TTC549 (cell line): ENCODE results near the gene ARHGEF25.
"Not testable (repeated sequence)": the region's sequence is repeated elsewhere in the genome, so short reads cannot be mapped to it uniquely, and the experiment has no call there.

ENCODE experiments used
- FAIRE-seq: peaks from 2 replicates; lab custom pipeline; 2012; peaks lifted over from hg19 to GRCh38; lab: Jason Lieb, UNC

ARHGEF25 gene

GRCh38 chr12:57586128-57586527, 25.1 kb upstream of the ARHGEF25 start:
- FAIRE-seq, result no peak

GRCh38 chr12:57586832-57587429, 24.3 kb upstream of the ARHGEF25 start:
- FAIRE-seq, result no peak

GRCh38 chr12:57588951-57589610, 22.2 kb upstream of the ARHGEF25 start:
- not testable (repeated sequence) for FAIRE-seq

- FAIRE-seq, result no peak
Observed at GRCh38 chr12:57590479-57590863, 20.8 kb upstream of the ARHGEF25 start.

DNA sequence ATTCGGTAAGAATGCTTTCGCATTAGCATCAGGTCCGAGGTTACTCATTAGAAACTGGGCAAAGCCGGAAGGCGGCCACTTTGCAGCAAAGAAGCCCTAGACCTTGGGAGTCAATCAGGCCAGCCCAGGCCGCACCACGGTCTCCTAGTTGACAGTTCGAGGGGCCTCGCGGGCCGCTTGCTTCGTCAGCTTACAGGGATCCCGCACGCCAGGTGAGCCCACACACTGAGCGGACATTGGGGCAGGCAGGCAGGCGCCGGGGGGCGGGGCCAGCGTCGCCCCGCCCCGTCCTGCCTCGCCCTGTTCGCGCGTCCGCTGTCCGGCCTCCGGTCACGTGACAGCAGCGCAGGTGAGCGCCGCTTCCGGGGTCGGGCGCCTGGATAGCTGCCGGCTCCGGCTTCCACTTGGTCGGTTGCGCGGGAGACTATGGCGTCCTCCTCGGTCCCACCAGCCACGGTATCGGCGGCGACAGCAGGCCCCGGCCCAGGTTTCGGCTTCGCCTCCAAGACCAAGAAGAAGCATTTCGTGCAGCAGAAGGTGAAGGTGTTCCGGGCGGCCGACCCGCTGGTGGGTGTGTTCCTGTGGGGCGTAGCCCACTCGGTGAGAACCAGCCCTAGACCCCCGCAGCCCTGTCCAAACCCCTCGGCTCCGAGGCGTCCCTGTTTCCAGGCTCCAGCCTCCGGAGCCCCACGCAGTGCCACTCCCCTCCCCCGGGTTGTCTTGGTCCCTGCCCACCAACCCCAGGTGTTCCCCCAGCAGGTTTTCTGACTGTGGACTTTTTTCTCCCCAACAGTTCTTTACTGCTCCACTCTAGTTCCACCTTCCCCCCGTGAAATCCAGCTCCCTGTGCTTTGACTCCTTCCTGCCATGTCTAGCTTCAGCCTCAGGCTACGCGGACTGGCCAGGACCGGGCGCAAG, 20.1 kb upstream of the ARHGEF25 start, which contains the start of gene PIP4K2C:
Gene PIP4K2C, plus strand, starts transcription at position 329 of the 918 bp plus-strand sequence. Its CDS starts 98 bp downstream, at position 427.
- FAIRE-seq, result no peak

GRCh38 chr12:57591782-57592325, 19.4 kb upstream of the ARHGEF25 start:
- no peak for FAIRE-seq

GRCh38 chr12:57592551-57593165, 18.6 kb upstream of the ARHGEF25 start:
- FAIRE-seq, result no peak

GRCh38 chr12:57593187-57593586, 18.0 kb upstream of the ARHGEF25 start:
- FAIRE-seq, result no peak

- FAIRE-seq, result no peak
Observed at GRCh38 chr12:57600395-57600794, 10.8 kb upstream of the ARHGEF25 start.

GRCh38 chr12:57602544-57602943, 8.7 kb upstream of the ARHGEF25 start:
- no peak for FAIRE-seq

GRCh38 chr12:57603324-57603723, 7.9 kb upstream of the ARHGEF25 start:
- FAIRE-seq, result no peak

DNA sequence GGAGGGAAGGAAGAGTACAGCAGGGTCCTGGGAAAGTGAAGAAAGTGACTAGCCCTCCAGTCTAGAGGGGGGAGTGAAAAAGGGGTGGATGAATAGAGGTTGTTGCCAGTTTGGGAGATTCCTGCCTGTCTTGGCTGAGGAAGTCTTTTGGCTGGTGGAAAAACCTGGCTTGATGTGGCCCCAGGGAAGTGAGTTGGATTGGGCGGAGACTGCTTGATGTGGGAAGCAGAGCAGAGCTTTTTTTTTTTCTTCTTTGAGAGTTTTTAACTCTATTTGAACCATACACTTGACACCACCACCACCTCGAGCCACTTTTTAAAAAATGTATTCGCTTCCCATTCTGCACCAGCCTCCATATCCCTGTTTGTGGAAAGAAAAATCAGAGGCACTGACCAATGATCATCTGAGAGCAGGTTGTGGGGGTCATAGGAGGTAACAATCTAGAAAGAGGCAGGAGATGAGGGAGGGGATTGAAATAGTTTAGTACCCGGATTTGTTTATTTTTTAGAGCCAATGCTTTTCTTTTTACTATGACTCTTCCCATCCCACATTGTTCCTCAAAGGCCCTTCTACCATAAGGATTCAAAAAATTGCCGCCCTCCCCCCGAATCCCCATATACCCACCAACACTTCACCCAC, 7.3 kb upstream of the ARHGEF25 start:
- FAIRE-seq, result no peak

DNA sequence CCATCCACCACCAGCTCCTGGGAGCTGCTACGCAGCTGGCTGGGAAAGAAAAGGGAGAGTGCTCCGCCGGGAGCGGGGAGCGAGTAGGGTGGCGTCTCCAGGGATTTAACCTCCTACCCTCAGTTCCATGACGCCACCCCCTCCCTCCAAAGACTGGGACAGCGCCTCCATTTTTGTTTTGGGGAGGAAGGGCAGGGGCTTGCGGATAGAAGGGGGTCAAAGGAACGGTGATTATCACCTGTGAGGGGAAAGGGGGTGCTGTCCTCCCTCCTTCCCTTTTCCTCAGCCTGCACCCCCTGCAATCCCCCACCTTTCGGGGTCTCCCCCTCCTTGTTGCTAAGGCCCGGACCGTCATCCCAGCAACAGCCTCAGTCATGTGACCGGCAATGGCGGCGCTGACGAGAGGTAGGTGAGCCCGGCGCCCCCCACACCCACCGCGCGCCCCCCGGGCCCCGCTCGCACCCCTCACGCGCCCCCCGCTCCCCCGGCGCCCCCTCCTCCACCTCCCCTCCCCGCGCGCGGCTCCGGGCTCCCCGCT, 6.7 kb upstream of the ARHGEF25 start, which contains the start of gene DTX3:
Gene DTX3, plus strand, starts transcription at position 371 of the 538 bp plus-strand sequence. CDS start 1,694 bp downstream, outside the sequence.
- FAIRE-seq, result no peak

DNA sequence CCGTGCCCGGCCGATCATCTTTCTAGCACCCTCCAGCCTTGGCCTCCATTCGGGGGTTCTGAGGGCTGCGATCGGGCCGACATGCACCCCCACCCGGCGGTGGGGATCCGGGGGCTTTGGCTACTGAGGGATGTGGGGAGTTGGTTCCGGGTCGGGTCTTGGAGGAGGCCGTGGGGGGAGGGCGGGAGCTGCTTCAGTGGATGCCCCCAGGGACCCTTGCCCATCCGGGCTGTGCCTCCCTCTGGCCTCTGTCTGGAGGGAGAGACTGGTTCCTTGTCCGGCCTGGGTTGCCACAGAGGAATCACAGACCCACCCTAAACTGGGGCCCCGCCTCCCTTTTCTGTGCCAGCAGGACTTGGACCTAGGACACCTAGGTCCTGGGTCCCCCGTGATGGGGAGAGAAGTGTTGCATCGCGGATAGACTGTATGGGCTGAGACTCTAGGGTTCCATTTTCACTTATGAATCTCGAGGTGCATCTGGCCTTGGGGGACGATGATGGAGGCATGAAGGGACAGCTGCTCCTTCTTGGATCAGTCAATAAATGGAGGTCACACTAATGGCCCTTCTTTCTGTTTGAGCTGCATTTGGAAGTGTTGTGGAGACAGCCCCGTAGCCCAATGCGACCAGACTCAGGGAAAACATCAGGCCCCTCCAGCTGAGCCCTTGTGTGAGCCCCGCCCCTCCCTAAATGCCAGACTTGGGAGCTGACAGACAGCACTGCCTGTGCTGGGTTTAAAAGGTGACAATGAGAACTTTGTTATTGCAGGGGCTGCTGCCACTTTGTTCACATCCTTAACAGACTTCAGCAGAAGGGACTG, 6.0 kb upstream of the ARHGEF25 start:
- no peak for FAIRE-seq

GRCh38 chr12:57605811-57606311, 5.4 kb upstream of the ARHGEF25 start:
- no peak for FAIRE-seq

DNA sequence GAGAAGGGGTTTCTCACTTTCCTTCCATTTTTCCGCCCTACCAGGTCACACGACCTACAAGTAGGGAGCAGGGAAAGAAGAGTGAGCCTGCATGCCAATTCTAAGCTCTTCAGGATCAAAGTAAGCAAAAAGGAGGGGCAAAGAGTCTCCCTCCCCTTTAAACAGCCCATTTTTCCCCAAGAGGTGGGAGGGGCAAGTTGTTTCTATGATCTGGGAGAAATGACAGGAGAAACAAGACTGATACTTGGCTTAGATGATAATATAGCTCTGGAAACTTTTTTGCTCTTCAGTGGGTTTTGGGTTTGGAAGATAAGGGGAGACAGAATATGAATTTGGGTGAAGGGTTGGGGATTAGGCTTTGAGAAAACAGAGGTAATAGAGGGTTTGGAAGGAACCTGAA, 4.8 kb upstream of the ARHGEF25 start:
- FAIRE-seq, result no peak

- FAIRE-seq, result no peak
Observed at GRCh38 chr12:57606821-57607220, 4.4 kb upstream of the ARHGEF25 start.

DNA sequence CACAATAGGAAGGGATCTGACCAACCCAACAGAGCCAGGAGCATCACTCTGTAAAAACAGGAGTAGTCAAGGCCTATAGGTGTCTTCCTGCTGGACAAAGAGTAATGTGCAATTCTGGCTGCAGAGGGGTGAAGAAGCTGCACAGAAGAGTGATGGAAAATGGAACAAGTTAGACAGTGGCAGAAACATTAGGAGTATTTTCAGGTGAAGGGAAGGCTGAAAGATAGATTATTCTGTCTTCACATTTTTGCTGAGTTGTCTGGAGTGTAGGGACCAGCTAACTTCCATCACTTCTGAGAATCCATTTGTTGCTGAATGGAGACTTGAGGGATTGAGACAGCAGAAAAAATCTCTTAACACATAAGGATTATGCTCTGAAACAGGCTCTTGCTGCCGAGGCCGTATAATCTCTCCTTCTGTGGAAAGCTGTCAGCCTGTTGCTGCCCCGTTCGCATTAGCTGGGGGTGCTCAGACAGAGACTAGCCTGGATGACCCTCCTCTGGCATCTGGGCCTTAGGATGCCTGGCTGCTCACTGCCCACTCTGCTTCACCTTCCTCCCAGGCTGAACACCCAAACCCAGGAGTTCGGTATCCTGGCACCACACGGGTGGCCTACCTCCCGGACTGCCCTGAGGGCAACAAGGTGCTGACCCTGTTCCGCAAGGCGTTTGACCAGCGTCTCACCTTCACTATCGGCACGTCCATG, 3.1 kb upstream of the ARHGEF25 start:
- no peak for FAIRE-seq

GRCh38 chr12:57609101-57609780, 2.0 kb upstream of the ARHGEF25 start:
- no peak for FAIRE-seq
